DMS153 (cell line): ENCODE data around the gene SUSD4.
A peak's percentile ranks its signal among the peaks of the same experiment; 100 is the strongest.

Experiments
- DNase-seq: peaks from one replicate; lab custom pipeline; 2025; lab: John Stamatoyannopoulos, UW

The SUSD4 gene

DNA sequence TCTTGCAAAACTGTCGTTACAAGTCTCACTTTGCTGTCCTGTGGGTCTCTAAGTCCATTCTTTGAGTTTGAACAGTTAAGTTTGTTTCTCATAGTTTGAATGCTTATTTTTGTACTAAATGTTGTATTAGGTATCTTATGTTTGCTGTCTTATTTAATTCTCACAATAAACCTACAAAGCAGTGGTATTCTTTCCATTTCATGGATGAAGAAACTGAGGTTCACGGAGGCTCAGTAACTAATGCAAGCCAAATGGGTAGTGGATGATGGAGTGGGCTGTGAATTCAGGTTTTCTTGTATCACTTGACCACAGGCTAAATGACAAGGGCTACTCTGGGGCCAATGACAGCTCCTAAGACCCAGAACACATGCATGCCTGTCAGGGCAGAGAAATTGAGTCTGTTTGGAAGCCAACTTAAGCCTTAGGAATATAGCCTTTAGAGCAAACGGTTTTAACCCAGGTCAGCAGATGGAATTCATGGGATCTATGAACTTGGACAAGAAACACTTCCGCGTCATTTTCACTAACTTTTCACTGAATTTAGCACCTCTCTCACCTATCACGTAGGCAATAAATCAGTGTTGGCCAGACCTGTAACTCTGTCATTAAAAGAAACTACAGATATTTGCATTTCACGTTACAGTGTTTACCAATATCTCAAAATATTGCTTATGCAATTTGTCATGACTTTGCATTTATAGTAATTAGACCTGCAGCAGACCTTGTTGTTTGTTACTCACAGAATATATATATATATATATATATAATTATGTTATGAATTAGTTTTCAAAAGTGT, 153.8 kb downstream of the SUSD4 start:
- no peak for DNase-seq

DNA sequence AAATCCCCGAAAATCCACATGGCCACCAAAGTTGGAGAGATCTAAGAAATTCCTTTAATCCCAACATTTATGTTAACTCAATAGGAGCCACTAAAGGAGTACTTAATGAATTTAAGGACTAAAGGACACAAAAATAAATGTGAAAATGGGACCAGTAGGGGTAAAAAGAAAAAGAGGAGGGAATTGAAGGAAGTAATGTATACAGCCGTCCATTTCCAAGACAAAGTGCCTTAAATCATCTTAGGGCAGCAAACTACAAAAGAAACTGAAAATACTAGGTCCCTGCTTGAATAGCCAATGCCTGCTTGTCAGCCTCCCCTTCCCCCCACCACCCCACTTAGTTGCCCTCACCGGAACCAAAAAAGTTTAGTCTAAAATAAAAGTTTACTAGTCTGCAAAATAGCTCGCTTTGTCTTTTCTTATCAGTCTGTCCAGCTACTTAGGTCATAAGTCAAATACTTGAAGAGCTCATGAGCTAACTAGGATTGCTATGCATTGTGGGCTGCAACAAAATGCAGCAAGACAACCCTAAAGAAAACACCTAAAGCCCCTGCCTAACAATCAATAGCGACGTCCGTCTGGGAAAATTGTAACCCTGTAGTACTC, 154.6 kb downstream of the SUSD4 start:
- no peak for DNase-seq

DNA sequence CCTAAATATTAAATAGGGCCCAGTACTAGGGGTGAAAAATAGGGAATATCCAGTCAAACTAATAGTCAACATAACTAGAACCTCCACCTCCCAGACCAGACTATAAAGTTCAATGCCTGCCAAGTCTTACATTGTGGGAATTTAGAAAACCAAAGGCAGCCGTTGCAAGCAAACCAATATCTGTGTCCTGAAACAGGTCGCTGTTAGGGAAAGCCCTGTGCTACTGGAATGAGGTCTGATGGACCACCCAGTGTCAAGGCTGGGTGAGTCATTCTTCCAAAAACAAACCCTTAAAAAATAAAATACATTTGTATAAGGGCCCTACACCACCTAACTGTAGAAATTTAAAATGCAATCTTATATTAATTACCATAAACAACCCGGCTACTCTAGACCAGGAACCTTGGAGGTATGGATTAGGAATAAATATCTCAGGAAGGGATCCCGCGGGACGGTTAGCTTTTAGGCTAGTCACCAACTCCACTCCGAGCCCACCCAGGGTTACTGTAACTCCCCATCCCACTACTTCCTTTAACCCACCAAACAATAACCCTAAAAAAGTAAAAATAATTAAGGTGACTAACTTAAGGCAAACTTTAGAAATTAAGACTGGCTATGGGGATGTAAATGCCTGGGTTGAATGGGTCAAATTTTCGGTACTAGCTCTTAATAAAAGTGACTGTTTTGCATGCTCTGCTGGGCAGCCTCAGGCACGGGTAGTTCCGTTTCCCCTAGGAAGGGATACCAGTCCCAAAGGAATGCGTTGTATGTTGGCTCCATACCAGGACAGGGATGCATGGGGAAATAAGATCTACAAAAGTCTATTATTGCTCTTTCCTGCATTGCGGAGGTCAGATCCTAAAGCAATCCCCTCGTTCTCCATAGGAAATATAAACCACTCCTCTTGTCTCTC, 155.6 kb downstream of the SUSD4 start:
- DNase-seq = no peak

DNA sequence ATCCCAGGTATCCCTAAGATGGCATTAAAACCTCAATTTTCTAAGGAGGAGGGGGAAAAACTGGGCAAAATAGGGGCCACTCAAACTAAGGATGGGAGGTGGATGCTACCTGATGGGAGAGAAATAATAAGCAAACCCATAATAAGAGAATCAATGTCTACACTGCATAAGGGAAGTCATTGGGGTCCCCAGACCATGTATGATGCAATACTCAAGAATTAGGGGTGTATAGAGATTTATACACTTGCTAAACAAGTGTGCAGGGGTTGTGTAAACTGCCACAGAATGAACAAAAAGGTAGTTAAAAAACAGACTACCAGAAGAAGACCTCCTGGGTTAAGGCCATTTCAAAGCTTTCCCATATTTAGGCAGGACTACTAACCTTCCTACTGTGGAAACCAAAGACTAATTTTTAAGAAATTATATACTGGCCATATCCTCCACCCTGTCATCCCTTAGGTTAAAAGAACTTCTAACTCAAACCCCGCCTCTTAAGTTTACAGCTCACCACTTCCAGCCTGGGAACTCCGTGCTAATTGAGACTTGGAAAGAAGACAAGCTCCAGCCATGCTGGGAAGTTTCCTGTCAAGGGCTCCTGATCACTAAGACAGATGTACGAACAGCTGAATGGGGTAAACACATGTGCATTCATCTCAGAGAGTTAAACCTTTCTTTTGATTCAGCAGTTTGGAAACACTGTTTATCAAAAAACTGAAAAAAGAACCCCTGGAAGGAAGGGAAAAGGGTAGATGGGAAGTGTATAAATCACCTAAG, 156.5 kb downstream of the SUSD4 start:
- DNase-seq = no peak

DNA sequence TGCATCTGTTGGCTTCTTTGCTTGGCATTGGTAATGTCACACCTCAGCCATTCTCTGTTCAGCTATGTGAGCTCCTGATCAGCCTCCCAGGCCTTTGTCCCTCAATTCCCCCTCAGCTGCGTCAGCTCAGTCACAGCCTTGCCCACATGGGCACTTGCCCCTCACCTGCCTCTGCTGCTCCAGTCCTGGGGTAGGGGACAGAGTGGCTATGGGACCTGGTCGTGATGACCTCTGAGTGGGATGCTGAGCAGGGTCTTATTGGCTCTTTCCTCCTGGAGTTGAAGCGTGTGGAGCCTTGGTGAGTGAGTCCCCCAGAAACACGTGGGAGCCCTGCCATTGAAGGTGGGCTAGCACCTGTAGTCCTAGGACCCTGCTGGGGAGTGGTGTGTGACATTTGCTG, 159.6 kb downstream of the SUSD4 start:
- DNase-seq = no peak

GRCh38 chr1:223203694-223204093, 160.3 kb downstream of the SUSD4 start:
- no peak for DNase-seq

- DNase-seq = no peak
These were observed 161.0 kb downstream of the SUSD4 start for GRCh38 chr1:223203034-223203408.

DNA sequence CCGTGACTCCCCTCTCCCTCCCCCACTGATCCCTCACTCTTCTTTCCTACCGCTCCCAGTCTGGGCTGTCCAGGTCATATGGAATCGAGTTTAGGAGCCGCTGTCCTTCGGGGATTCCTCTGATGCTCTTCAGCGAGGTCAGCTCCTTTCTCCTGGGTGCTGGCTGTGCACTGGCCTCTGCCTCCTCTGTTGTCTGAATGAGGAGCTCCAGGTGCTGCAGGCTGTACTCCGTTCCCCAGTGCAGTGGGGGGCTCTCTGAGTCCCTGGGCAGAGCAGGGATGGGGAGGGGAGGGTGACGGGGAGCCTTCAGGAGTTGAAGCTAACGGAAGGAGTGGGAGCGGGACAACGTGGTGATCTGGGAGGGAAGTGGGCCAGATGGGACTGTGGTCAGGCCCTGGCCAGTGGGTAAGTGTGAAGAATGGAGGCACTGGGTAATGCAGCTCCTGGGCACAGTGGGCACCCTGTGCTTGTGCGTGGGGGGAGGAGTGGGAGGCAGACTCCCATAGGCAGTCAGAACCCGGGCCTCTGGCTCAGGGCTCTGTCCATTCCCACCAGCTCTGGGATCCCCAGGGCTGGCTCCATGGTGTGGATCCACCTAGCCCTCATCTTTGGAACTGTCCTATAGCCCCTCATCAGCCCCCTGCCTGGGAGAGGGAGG, 161.5 kb downstream of the SUSD4 start:
- DNase-seq = no peak

DNA sequence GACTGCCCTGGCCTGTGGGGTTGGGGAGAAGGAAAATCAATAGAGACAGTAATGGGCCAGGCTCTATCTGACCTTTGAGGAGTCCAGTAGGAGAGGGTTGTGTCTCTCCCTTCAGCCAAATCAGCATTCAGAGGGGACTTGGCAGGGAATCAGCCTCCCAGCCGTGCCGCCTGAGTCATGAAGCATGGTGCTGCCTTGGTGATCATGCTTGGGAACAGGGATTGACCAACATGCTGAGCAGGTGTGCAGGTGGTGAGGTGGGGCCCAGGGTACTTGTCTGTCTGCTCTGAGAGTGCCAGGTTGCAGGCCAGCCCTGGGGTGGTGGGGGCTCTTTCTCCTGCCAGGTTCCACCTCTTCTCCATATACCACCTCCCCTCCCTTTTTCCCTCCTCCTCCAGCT, 162.0 kb downstream of the SUSD4 start:
- peak; percentile 7 for DNase-seq

DNA sequence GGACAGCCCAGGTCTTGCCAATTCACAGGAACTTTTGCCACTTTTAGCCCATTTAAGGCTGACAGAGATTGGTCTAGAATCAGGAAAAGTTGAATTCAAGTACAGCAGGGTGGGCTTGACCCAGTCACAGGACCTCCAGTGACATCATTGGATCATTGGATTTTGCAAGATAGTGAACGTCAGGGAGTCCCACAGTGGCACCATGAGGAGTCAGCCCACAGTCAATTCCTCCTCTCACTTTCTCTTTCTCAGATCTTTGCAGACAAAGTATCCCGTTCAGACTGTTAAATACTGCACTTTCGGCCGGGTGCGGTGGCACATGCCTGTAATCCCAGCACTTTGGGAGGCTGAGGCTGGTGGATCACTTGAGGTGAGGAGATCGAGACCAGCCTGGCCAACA, 163.1 kb downstream of the SUSD4 start:
- no peak for DNase-seq

DNA sequence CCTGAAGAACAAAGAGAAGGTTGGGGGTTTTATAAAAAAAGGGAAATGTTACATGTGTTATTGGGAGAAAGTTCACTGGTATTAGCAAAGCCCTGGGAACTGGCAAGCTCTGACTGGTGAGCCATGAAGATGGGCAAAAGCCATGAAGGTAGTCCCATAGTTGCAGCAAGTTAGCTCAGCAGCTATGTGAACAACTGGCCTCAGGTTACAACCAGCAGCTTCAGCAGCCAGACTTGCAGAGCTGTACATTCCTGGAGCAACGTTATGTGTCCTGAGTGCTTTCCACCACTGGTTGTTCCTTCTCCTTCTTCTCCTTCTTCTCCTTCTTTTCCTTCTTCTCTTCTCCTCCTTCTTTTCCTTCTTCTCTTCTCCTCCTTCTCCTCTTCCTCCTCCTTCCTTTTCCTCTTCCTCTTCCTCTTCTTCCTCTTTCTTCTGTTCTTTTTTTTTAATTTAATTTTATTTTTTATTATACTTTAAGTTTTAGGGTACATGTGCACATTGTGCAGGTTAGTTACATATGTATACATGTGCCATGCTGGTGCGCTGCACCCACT, 164.8 kb downstream of the SUSD4 start:
- no peak for DNase-seq

DNA sequence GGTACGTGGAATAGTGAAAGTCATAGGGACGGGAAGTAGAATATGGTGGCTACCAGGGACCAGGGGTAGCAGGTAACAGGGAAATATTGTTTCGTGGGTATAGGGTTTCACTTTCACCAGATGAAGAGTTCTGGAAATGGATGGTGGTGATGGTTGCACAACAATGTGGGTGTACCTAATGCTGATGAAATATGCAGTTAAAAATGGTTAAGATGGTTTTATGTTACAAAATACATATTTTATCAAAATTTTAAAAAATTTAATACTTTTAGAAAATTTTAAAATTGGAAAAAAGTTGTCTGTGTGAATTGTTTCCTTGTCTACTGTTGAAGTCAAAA, 165.4 kb downstream of the SUSD4 start:
- no peak for DNase-seq

DNA sequence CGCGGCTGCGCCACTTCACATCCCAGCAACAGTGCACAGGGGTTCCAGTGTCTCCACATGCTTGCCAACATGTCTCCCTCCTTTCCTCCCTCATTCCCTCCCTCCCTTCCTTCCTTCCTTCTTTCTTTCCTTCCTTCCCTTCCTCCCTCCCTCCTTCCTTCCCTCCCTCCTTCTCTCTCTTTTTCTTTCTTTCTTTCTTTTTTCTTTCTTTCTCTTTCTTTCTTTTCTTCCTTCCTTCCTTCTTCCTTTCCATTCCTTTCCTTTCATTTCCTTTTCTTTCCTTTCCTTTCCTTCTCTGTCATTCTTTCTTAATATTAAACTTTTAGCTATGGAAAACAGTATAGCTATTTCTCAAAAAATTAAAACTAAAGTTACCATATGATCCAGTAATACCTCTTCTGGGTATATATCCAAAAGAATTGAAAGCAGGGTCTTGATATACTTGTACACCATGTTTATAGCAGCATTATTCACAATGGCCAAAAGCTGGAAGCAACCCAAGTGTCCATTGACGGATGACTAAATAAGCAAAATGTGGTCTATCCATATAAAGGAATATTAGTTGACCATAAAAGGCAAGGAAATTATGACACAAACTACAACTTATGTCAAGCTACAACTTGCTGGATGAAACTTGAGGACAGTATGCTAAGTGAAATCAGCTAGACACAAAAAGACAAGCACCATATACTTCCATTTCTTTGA, 165.9 kb downstream of the SUSD4 start:
- DNase-seq = no peak

DNA sequence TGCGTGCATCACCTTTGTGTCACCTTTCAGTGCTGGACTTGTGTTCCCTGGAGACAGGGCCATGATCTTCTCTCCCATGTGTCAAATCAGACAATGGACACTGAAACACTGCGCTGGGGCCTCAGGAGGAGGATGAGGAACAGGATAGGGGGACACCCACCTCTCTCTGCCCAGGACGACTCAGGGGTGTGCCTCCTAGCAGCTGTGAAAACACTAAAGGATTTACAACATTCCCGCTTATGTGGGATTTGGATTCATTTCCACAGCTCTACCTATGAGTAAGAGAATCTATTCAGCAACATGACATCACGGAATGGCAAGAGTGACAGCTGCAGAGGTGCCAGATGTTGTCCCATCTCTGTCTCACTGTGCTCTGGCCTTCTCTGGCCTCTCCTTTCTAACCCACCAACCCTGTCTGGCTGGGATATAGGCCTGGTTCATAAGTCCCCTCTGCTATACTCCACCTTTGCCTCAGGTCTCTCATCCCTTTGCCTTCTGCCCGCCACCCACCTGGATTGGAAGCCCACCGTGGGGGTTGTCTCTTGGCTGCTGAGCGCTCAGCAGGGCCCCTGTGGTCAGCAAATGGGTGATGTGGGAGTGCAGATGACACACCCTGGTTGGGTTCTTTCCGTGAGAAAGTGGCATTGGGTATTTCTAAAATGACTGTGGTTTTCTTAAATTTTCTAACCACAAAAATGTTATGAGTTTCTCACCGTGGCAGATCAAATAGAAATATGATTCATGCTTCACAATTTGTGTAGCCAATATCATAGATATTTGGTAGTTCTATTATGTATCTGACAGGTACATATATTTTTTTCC, 173.9 kb downstream of the SUSD4 start:
- no peak for DNase-seq

DNA sequence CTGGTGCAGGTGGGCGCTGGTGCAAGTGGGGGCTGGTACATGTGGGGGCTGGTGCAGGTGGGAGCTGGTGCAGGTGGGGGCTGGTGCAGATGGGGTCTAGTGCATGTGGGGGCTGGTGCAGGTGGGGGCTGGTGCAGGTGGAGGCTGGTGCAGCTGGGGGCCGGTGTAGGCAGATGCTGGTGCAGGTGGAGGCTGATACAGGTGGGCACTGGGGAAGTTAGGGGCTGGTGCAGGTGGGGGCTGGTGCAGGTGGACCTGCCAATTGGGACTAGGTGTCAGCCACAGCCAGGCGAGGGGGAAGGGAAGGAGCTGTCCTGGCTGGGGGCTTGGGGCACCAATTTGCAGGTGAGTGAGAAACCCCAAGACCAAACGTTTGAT, 174.5 kb downstream of the SUSD4 start:
- DNase-seq = no peak

GRCh38 chr1:223188618-223189356, 175.2 kb downstream of the SUSD4 start:
- no peak for DNase-seq

DNA sequence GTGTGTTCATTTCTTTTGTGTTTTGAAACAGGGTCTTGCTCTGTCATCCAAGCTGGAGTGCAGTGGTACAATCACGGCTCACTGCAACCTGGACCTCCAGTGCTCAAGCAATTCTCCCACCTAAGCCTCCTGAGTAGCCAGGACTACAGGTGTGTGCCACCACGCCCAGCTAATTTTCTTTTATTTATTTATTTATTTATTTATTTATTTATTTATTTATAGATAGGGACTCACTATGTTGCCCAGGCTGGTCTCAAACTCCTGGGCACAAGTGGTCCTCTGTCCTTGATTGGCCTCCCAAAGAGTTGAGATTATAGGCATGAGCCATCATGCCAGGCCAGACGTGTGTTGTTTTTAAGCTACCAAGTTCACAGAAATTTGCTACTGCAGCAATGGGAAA, 177.2 kb downstream of the SUSD4 start:
- DNase-seq = no peak

DNA sequence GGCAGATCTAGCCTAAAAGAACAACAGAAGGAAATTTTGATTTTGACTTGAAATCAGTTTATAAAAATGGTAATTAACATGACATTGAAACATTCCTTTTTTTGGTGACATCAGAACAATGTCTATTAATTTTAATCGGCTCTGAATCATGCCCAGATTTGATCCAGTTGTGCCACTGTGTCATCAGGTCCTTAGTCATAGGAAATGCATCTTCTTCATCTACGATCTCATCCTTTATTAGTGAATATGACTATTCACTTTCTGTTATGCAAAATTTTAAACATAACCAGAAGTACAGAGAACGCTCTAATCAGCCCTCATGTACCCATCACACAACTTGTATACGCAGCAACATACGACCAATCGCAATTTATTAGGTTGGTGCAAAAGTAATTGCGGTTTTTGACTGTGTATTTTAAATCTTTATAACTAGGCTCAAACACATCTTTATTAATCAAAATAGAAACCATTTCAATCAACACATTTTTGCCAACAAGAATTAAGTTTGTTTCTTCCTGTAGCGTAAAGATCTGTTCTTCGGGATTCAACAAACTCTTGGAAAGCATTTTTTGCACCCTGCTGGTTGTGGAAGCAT, 180.6 kb downstream of the SUSD4 start:
- DNase-seq = no peak
